SK-N-SH (cell line): Measurements from ENCODE around the gene HMX3. TPM values are rescaled to one million over a fixed set of nuclear protein-coding genes. Genes with fewer than 3 reads are reported as not detected.

Experiments used
- CTCF ChIA-PET: fragments of 300-600, 350-600 bp; formaldehyde crosslinking; extraction: SDS; loops from one replicate; lab custom pipeline; 2021; lab: Yijun Ruan, JAX
- POLR2A ChIA-PET: fragments of 350-600 bp; sonication (Branson Sonifier 250); formaldehyde crosslinking; extraction: SDS; loops from one replicate; lab custom pipeline; 2020; ENCODE audit warnings: antibody characterized with exemption, inconsistent platforms; lab: Yijun Ruan, JAX
- DNase-seq: peaks from one replicate; pipeline ENCODE4 v3.0.0; 2012
- H2AFZ ChIP-seq: fragments of 200-600 bp; sonication (generic); 2 replicates; pipeline ENCODE4 v1.8.1; 2016; ENCODE audit warnings: antibody characterized with exemption, mild to moderate bottlenecking, low read depth
- H3F3A ChIP-seq: fragments of 200-600 bp; sonication (generic); replicated peaks from 2 replicates; pipeline ENCODE3; 2016; ENCODE audit warnings: antibody characterized with exemption, mild to moderate bottlenecking; ENCODE audit not compliant: insufficient read depth
- H3K27ac ChIP-seq, 2 experiments: fragments of 200-500 bp in 1 of 2; fragments of 200-600 bp in 1 of 2; sonication (Bioruptor generic) in 1 of 2; sonication (generic), shearing (Covaris generic) in 1 of 2; 2 replicates each; pipeline versions ENCODE4 v1.5.1 to v1.6.1; 2014 to 2016; ENCODE audit warnings: low read depth in 2 of 2, inconsistent platforms in 1 of 2, low read length in 1 of 2, mild to moderate bottlenecking in 1 of 2, mixed read lengths in 1 of 2
- H3K27me3 ChIP-seq: fragments of 200-600 bp; sonication (generic), shearing (Covaris generic); 2 replicates; pipeline ENCODE4 v1.6.1; 2016; ENCODE audit warnings: mixed run types; ENCODE audit not compliant: insufficient read depth
- H3K36me3 ChIP-seq, 2 experiments: fragments of 200-500 bp in 1 of 2; fragments of 200-600 bp in 1 of 2; sonication (Bioruptor generic) in 1 of 2; sonication (generic) in 1 of 2; replicated peaks in 1 of 2; 2 replicates each; pipeline versions ENCODE3 to v1.5.1; 2014 to 2016; ENCODE audit warnings: low read length in 1 of 2, mild to moderate bottlenecking in 1 of 2; ENCODE audit not compliant: insufficient read depth in 2 of 2, control insufficient read depth in 1 of 2
- H3K4me1 ChIP-seq, 2 experiments: fragments of 200-500 bp in 1 of 2; fragments of 200-600 bp in 1 of 2; sonication (Bioruptor generic) in 1 of 2; sonication (generic), shearing (Covaris generic) in 1 of 2; 2 replicates each; pipeline versions ENCODE4 v1.5.1 to v1.6.1; 2014 to 2016; ENCODE audit warnings: low read depth in 1 of 2, low read length in 1 of 2, mixed run types in 1 of 2; ENCODE audit not compliant: insufficient read depth in 2 of 2, control insufficient read depth in 1 of 2
- H3K4me2 ChIP-seq: fragments of 200-600 bp; sonication (generic), shearing (Covaris generic); 2 replicates; pipeline ENCODE4 v1.6.1; 2017; ENCODE audit warnings: mixed run types
- H3K4me3 ChIP-seq, 2 experiments: fragments of 200-500 bp in 1 of 2; fragments of 200-600 bp in 1 of 2; sonication (Bioruptor generic) in 1 of 2; sonication (generic), shearing (Covaris generic) in 1 of 2; 2 replicates each; pipeline versions ENCODE4 v1.5.1 to v1.8.1; 2014 to 2016; ENCODE audit warnings: low read depth in 2 of 2, inconsistent platforms in 1 of 2, low read length in 1 of 2, mild to moderate bottlenecking in 1 of 2, mixed read lengths in 1 of 2, moderate library complexity in 1 of 2
- H3K79me2 ChIP-seq: fragments of 200-600 bp; sonication (generic); 2 replicates; pipeline ENCODE4 v1.8.1; 2017; ENCODE audit warnings: mild to moderate bottlenecking; ENCODE audit not compliant: insufficient read depth
- H3K9ac ChIP-seq: fragments of 200-600 bp; sonication (generic); 2 replicates; pipeline ENCODE4 v1.6.1; 2017; ENCODE audit warnings: mixed run types
- H3K9me2 ChIP-seq: fragments of 200-600 bp; sonication (generic); 2 replicates; pipeline ENCODE4 v1.6.1; 2017; ENCODE audit warnings: mixed run types
- H3K9me3 ChIP-seq: fragments of 200-600 bp; sonication (generic); 2 replicates; pipeline ENCODE4 v1.6.1; 2017; ENCODE audit warnings: mixed run types, mild to moderate bottlenecking, moderate library complexity
- H4K20me1 ChIP-seq: fragments of 200-600 bp; sonication (generic); 2 replicates; pipeline ENCODE4 v1.6.1; 2017; ENCODE audit warnings: mild to moderate bottlenecking, mixed run types; ENCODE audit not compliant: insufficient read depth
- ELF1 ChIP-seq: IDR thresholded peaks from 2 replicates; pipeline ENCODE4 v1.4.0; 2012
- EZH2phosphoT487 ChIP-seq: fragments of 200-600 bp; sonication (generic); IDR thresholded peaks from 2 replicates; pipeline ENCODE4 v1.6.1; 2017; ENCODE audit warnings: low read depth, mixed run types, mild to moderate bottlenecking, antibody characterized with exemption, moderate library complexity, borderline replicate concordance
- FOSL2 ChIP-seq: IDR thresholded peaks from 2 replicates; pipeline ENCODE4 v1.4.0; 2012; ENCODE audit warnings: low read depth, mild to moderate bottlenecking, moderate library complexity, borderline replicate concordance
- FOXM1 ChIP-seq: IDR thresholded peaks from 2 replicates; pipeline ENCODE4 v1.4.0; 2012; ENCODE audit warnings: low read depth, mild to moderate bottlenecking
- IRF3 ChIP-seq: fragments of 150-350 bp; IDR thresholded peaks from 2 replicates; pipeline ENCODE4 v1.6.1; 2016; ENCODE audit warnings: mild to moderate bottlenecking, low read depth, low read length
- JUND ChIP-seq: IDR thresholded peaks from 2 replicates; pipeline ENCODE4 v1.4.0; 2012
- MEF2A ChIP-seq: IDR thresholded peaks from 2 replicates; pipeline ENCODE4 v1.4.0; 2012; ENCODE audit warnings: low read depth, borderline replicate concordance
- MXI1 ChIP-seq: IDR thresholded peaks from 2 replicates; pipeline ENCODE4 v1.6.1; 2012; ENCODE audit warnings: mild to moderate bottlenecking, low read depth, low read length, improper control_type of control experiment
- NFIC ChIP-seq: IDR thresholded peaks from 2 replicates; pipeline ENCODE4 v1.4.0; 2012; ENCODE audit warnings: borderline replicate concordance
- NRF1 ChIP-seq: IDR thresholded peaks from 2 replicates; pipeline ENCODE4 v1.6.1; 2012; ENCODE audit warnings: low read depth, mild to moderate bottlenecking, low read length
- POLR2AphosphoS5 ChIP-seq: IDR thresholded peaks from 2 replicates; pipeline ENCODE4 v1.6.1; 2012; ENCODE audit warnings: low read depth, low read length
- REST ChIP-seq: IDR thresholded peaks from 2 replicates; pipeline ENCODE4 v1.6.1; 2012; ENCODE audit warnings: mild to moderate bottlenecking, low read depth, low read length, moderate library complexity
- RXRA ChIP-seq: IDR thresholded peaks from 2 replicates; pipeline ENCODE4 v1.4.0; 2012; ENCODE audit warnings: low read depth, mild to moderate bottlenecking, borderline replicate concordance
- SMC3 ChIP-seq: IDR thresholded peaks from 2 replicates; pipeline ENCODE4 v1.6.1; 2012; ENCODE audit warnings: low read depth, low read length, improper control_type of control experiment
- TAF1 ChIP-seq: IDR thresholded peaks from 2 replicates; pipeline ENCODE4 v1.6.1; 2012; ENCODE audit warnings: low read depth, mild to moderate bottlenecking, low read length, moderate library complexity, borderline replicate concordance
- USF1 ChIP-seq: IDR thresholded peaks from 2 replicates; pipeline ENCODE4 v1.4.0; 2012; ENCODE audit warnings: low read depth, borderline replicate concordance
- USF2 ChIP-seq: fragments of 150-350 bp; IDR thresholded peaks from 2 replicates; pipeline ENCODE4 v1.6.1; 2017; ENCODE audit warnings: antibody characterized with exemption, low read length, low read depth, borderline replicate concordance
- YY1 ChIP-seq: IDR thresholded peaks from 2 replicates; pipeline ENCODE4 v1.4.0; 2012; ENCODE audit warnings: low read depth, mild to moderate bottlenecking
- whole genome bisulfite sequencing: methylation state at CpG from one replicate; pipeline ENCODE4 v1.1.6; 2017; ENCODE audit warnings: low lambda C conversion rate; 5-methylcytosine and 5-hydroxymethylcytosine counted together
- polyA plus RNA-seq, 3 experiments: library from polyadenylated mRNA; depleted of rRNA; stranded (reverse); fragments of >200 nt; gene quantifications; 2 replicates each; pipeline ENCODE4 v1.2.3, GENCODE V29; 2012

HMX3 gene
- polyA plus RNA-seq, 1 of the 3 experiments (the other 2 are of a cell fraction) = not detected

GRCh38 chr10:123092635-123093414, 42.9 kb upstream of the HMX3 start:
- Histone ChIP-seq H3K36me3 (no peaks in the 10 kb centered on the region), H3K4me3 (no peak overlapping the region), H3K9me3 (no peaks in the 10 kb centered on the region), H3K79me2 (no peaks in the 10 kb centered on the region), H4K20me1 (no peaks in the 10 kb centered on the region), H3K9me2 (no peaks in the 10 kb centered on the region), H2AFZ (no peak overlapping the region), H3K27me3 (no peaks in the 10 kb centered on the region), H3F3A (no peaks in the 10 kb centered on the region), H3K9ac (no peak overlapping the region), H3K4me1 (no peaks in the 10 kb centered on the region), H3K27ac (no peak overlapping the region), H3K4me2 (no peak overlapping the region)
- 18% methylated on average over 14 of the region's 14 CpGs for WGBS
- ChIA-PET CTCF (interaction anchor here (2.6 kb wide), 1 partner anchor 41 kb away, joined by 10 read pairs; no protein-coding TSS in a partner anchor), POLR2A (no interaction called here)
- TF ChIP-seq POLR2AphosphoS5 (no peak), EZH2phosphoT487 (no peak), RXRA (no peak), USF1 (no peak), MXI1 (no peak), MEF2A (no peak), USF2 (no peak), FOSL2 (no peak), IRF3 (no peak), ELF1 (no peak), NRF1 (no peak), YY1 (no peak), JUND (no peak), NFIC (no peak), SMC3 (no peak), FOXM1 (no peak)
- DNase-seq = no peak

- Histone ChIP-seq H3K79me2 (no peaks in the 10 kb centered on the region), H3F3A (no peaks in the 10 kb centered on the region), H3K27me3 (no peaks in the 10 kb centered on the region), H3K9me2 (no peaks in the 10 kb centered on the region)
- CTCF ChIA-PET = interaction anchor here (2.6 kb wide), 1 partner anchor 41 kb away, joined by 10 read pairs; no protein-coding TSS in a partner anchor
- TF ChIP-seq TAF1 (no peak), REST (peak; percentile 83)
- TF ChIP-seq, all 33 proteins: peak for 1
- 0% methylated on average over 1 of the region's 4 CpGs for WGBS
- Histone ChIP-seq H3K4me2 (no peak overlapping the region), H3K4me3 (no peak overlapping the region), H3K4me1 (no peaks in the 10 kb centered on the region), H3K27ac (no peak overlapping the region), H3K9me3 (no peaks in the 10 kb centered on the region), H2AFZ (no peak overlapping the region), H3K9ac (no peak overlapping the region), H4K20me1 (no peaks in the 10 kb centered on the region), H3K36me3 (no peaks in the 10 kb centered on the region)
- POLR2A ChIA-PET = no interaction called here
- no peak for DNase-seq
Measured at GRCh38 chr10:123093489-123093888, 42.3 kb upstream of the HMX3 start.
